Measurements from ENCODE around the gene RBX1. TPM values are rescaled to one million over a fixed set of nuclear protein-coding genes. Genes with fewer than 3 reads are reported as not detected.
A peak's percentile ranks its signal among the peaks of the same experiment; 100 is the strongest.
"Not testable (repeated sequence)": the region's sequence is repeated elsewhere in the genome, so short reads cannot be mapped to it uniquely, and the experiment has no call there.

Gene RBX1
- total RNA-seq, 1 experiment from 2014 or later, result 41.3 TPM

GRCh38 chr22:40972587-40972986 is 21.4 kb downstream of the RBX1 start:
- no peak for DNase-seq (ENCODE audit: low spot score)

- DNase-seq (ENCODE audit: low spot score), result no peak
Measured at GRCh38 chr22:40973144-40973543, 22.0 kb downstream of the RBX1 start.

GRCh38 chr22:40975366-40975765 is 24.2 kb downstream of the RBX1 start:
- no peak for DNase-seq (ENCODE audit: low spot score)

- no peak for DNase-seq (ENCODE audit: low spot score)
Measured at GRCh38 chr22:40976866-40977700, 25.9 kb downstream of the RBX1 start.

DNA sequence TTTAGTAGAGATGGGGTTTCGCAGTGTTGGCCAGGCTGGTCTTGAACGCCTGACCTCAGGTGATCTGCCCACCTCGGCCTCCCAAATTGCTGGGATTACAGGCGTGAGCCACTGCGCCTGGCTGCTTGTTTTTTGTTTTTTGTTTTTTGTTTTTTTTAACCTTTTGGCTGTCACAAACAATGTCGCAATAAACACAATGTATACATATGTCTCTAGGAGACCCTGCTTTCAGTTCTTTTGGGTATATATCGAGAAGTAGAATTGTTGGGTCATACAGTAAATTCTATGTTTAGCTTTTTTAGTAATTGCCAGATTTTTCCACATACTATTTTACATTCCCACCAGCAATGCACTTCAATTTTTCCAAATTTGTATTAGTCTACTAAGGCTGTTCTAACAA is 28.0 kb downstream of the RBX1 start:
- DNase-seq (ENCODE audit: low spot score), result no peak

- no peak for DNase-seq (ENCODE audit: low spot score)
Measured at GRCh38 chr22:40979871-40980270, 28.7 kb downstream of the RBX1 start.

DNA sequence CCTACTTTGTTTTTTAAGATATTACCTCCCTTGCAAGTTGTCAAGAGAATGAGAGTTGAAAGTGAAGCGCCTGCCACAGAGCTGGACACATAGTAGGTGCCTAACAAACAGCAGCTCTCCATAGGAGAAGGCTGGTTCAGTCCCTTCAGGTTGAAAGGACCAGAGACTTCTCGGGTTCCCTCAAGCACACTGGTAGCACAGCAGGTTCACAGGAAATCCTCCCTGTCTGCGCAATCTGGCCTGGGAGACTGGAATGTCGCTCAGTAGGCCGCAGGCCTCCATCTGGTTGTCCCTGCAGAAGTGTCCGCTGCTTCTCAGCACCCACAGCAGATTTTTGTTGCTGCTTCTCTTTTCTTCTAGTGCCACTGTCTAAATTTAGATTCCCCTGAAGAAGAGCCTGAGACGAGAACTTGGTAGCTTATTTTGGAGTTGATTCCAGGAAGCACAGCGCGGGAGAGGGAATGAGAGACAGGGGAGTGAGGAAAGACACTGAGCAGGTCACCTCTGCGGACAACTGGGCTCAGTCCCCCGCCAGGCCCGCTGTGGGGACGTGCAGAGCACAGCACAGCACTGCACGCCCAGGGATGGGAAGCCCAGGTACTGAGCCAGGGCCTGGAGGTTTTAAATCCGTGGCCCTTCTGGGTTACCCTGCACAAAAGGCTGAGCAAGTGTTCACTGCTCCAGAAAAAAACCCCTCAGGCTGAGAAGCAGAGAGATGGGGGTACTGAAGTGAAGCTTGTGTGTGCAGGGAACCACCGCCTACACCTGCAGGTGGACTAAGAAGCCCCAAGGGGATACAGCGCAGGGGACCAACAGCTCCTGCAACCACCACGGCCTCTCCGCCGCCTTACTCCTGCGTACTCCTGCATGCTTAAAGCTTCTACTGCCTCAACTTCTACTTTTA is 31.6 kb downstream of the RBX1 start:
- DNase-seq (ENCODE audit: low spot score), result no peak

DNA sequence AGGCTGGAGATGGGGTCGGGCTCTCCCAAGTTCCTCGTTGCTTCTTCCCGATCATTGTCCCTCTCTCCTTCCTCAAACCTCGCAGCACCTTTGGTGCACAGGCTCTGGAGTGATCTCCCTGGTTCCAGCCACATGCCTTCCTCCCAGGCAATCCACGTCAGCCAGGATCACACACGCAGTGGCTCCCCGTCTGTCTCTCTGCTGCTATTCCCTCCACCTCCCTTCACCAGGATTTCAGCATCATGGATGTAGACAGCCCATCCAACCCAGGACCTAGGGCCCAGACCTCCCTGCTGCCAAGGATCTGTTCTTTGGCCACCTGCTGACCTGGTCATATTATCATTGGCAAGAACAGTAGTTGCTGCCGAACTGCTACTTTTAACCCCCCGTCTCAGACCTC is 40.1 kb downstream of the RBX1 start:
- no peak for DNase-seq (ENCODE audit: low spot score)

DNA sequence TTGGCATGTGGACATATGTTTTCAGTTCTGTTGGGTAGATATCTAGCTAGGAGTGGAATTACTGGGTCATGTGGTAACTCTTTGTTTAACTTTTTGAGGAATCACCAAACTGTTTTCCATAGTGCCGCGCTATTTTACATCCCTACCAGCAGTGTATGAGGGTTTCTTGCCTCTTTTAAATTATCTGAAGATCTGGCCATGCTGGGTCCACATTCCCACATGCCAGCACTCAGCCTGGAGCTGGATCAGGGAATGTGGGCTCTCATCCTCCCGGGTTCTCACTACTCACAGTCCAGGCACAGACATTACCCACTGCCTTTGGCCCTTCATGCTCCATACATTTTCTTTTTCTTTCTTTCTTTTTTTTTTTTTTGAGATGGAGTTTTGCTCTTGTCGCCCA is 44.6 kb downstream of the RBX1 start:
- no peak for DNase-seq (ENCODE audit: low spot score)

GRCh38 chr22:40997520-40997919 is 46.3 kb downstream of the RBX1 start:
- DNase-seq (ENCODE audit: low spot score), result no peak

- DNase-seq (ENCODE audit: low spot score), result no peak
Measured at GRCh38 chr22:41000040-41000565, 48.9 kb downstream of the RBX1 start.

GRCh38 chr22:41000941-41001721 is 50.0 kb downstream of the RBX1 start:
- no peak for DNase-seq (ENCODE audit: low spot score)

DNA sequence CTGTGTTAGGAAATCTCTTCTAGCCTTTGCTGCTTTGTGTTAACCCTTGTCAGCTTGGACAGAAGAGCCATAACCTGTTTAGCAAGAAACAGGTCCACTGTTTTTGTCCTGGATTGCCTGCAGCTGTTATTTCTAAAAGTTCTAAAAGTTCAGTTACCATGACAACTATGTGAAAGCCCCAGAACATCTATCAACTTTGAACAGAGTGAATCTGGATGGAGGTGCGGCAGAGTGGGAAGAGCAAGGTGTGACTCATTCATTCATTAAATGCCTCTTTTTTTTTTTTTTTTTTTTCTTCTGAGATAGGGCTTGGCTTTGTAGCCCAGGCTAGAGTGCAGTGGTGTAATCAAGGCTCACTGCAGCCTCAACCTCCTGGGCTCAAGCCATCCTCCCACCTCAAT is 50.5 kb downstream of the RBX1 start:
- DNase-seq (ENCODE audit: low spot score), result peak; percentile 81

DNA sequence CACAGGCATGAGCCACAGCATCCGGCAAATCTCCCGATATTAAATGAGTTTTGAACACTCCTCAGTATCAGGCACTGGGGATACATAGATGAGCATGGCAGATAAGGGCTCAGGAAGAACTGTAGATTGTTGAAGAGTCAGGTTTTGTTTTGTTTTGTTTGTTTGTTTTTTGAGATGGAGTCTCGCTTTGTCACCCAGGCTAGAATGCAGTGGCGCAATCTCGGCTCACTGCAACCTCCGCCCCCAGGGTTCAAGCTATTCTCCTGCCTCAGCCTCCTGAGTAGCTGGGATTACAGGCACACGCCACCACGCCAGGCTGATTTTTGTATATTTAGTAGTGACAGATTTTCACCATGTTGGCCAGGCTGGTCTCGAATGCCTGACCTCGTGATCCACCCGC is 51.2 kb downstream of the RBX1 start:
- DNase-seq (ENCODE audit: low spot score), result not testable (repeated sequence)

DNA sequence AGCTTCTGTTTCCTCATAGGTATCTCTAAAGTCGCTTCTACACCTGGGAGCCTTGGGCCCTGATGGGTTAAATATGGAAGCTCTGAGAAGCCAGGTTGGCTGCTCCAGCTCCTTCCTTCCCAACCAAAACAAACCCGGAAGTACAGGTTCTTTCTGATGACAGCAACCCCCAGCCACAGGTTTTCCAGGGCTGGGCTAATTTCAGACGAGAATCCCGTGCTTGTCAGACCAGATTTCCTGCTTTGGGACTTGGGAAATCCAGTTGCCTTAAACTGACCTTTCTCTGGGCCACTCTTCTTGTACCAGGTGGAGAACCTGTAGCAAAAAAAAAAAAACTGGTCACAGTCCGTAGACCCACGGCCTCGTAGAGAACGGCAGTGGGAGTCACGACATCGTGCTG is 51.9 kb downstream of the RBX1 start:
- DNase-seq (ENCODE audit: low spot score), result peak; percentile 71

GRCh38 chr22:41003976-41004375 is 52.8 kb downstream of the RBX1 start:
- DNase-seq (ENCODE audit: low spot score), result no peak

DNA sequence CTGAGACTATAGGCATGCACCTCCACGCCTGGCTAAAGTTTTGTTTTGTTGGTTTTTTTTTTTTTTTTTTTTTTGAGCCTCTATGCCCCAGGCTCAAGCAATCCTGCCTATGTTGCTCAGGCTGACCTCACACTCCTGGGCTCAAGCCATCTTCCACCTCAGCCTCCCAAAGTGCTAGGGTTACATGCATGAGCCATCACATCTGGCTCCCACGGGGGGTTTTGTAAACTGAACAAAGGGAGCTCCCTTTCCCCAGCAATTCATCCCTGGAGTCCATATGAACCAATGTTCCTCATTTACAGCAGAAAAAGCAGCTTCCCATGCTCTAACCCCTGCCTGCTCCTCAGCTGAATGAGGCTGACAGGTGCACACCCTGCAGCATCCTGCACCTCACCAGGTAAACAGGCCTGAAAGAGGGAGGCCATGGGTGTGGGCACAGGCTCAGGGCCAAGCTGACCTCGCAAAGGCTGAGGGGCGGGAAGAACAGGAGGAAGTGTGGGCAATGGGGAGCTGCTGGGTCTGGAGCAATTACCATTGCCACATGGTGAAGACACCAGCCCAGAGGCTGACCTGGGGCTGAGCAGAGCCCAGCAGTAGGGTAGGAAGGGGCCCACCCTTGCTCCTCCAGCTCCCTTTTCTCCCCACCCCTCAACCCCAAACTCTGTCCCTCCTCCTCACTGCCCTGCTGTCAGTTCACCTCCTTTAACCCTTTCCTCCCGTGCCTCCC is 58.2 kb downstream of the RBX1 start:
- DNase-seq (ENCODE audit: low spot score), result no peak

GRCh38 chr22:41015003-41015402 is 63.8 kb downstream of the RBX1 start:
- no peak for DNase-seq (ENCODE audit: low spot score)

DNA sequence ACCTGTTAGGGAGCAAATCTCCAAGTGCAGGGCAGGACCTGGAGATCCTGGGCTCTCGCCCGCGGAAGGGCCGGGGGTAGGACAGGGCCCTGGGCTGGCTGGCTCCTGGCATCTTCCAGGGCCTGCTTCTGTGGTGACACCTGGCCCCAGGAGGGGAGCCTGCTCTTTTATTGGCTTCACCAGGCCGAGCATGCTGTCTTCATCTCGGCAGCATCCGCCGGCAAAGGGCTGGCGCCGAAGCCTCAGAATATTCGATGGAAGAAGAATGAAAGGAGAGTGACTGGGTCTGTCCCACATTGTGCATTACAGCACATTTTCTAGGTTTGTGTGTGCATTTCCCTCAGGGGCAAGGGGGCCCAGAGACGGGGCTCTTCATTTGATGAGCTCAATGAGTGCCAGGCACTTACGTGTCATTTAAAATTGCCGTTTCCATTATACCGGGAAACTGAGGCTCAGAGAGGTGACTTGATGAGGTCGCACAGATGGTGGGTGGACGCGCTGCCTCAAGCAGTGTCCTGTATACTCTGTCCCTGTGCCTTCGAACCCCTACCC is 70.0 kb downstream of the RBX1 start:
- DNase-seq (ENCODE audit: low spot score), result no peak

DNA sequence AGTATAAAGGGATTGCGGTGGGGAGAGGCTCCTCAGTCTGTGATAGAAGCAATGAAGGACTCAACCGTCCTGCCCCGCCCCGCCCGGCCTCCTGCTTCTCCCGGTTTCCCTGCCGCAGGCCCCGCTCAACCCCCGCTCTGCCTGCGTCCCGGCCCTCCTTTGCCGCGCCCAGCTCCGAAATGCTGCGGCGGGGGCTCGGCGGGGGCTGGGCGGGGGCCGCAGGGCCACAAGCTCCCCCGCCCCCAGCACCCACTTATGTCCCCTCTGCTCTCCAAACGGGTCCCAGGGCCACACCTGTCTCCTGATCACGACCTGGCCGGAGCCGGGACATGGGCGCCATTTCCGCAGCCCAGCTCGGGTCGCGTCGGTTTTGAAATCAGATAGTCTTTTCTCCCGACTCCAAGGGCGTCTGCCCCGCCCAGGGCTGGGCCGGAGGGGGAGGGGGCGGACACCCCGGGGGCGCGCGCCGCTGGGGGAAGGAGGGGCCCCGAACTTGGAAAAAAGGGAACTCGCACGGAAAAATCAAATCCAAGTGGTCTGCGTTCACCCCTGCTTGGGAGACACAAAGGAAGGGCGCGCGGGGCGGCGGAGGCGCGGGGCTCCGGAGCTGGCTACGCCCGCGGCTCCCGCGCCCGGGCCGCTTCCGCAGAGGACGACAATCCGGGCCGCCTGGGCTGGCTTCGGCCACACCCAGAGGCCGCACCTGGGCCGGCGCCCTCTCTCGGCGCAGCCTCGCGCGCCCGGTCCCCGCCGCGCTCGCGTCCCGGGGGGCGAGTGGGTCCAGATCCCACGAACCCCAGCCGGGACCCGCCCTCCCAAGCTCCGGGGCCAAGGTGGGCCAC is 70.7 kb downstream of the RBX1 start:
- peak; percentile 45 for DNase-seq (ENCODE audit: low spot score)
